GM18517 (cell line): Measurements from ENCODE around the gene ALG9.
"Not testable (repeated sequence)": the region's sequence is repeated elsewhere in the genome, so short reads cannot be mapped to it uniquely, and the experiment has no call there.

Source experiments
- ATAC-seq: cut with Tn5 transposase; IDR thresholded peaks from one replicate; pipeline ENCODE4 v1.9.1; 2021; ENCODE audit warnings: mild to moderate bottlenecking, moderate library complexity; ENCODE audit not compliant: unreplicated experiment

Gene ALG9

GRCh38 chr11:111870886-111871692 lies at the start of gene ALG9:
Gene ALG9 (minus strand): TSS chr11:111871581. CDS start chr11:111871482, 99 bp downstream.
- ATAC-seq = peak; percentile 88

- ATAC-seq = no peak
These were observed 49.5 kb upstream of the ALG9 start for GRCh38 chr11:111920908-111921307.

GRCh38 chr11:111918390-111919256 lies 47.2 kb upstream of the ALG9 start, which contains the start of gene C11orf52:
Gene C11orf52 (plus strand): TSS chr11:111918913. CDS start chr11:111918973, 60 bp downstream.
- no peak for ATAC-seq

GRCh38 chr11:111917788-111918187 lies 46.4 kb upstream of the ALG9 start:
- no peak for ATAC-seq

GRCh38 chr11:111917312-111917711 lies 45.9 kb upstream of the ALG9 start:
- no peak for ATAC-seq

- no peak for ATAC-seq
These were observed 45.4 kb upstream of the ALG9 start for GRCh38 chr11:111916768-111917167.

- ATAC-seq = no peak
These were observed 42.6 kb upstream of the ALG9 start for GRCh38 chr11:111913997-111914396.

- ATAC-seq = no peak
These were observed 41.9 kb upstream of the ALG9 start for GRCh38 chr11:111913031-111913861.

- no peak for ATAC-seq
These were observed 41.2 kb upstream of the ALG9 start, which contains the start of gene HSPB2 for GRCh38 chr11:111912535-111912934. Gene HSPB2 (plus strand): TSS chr11:111912734. CDS start chr11:111912830, 96 bp downstream.

GRCh38 chr11:111911563-111912401 lies 40.4 kb upstream of the ALG9 start, which contains the start of gene CRYAB:
Gene CRYAB (minus strand): TSS chr11:111911770. CDS start chr11:111911724, 46 bp downstream.
- ATAC-seq = no peak

GRCh38 chr11:111910676-111911562 lies 39.5 kb upstream of the ALG9 start:
- no peak for ATAC-seq

- ATAC-seq = no peak
These were observed 38.0 kb upstream of the ALG9 start for GRCh38 chr11:111909378-111909777.

- ATAC-seq = no peak
These were observed 37.4 kb upstream of the ALG9 start for GRCh38 chr11:111908639-111909305.

- no peak for ATAC-seq
These were observed 35.3 kb upstream of the ALG9 start for GRCh38 chr11:111906680-111907079.

GRCh38 chr11:111905411-111905810 lies 34.0 kb upstream of the ALG9 start:
- no peak for ATAC-seq

GRCh38 chr11:111886844-111887243 lies 15.5 kb upstream of the ALG9 start:
- no peak for ATAC-seq

GRCh38 chr11:111886032-111886431 lies 14.7 kb upstream of the ALG9 start:
- ATAC-seq = no peak

GRCh38 chr11:111885053-111885452 lies 13.7 kb upstream of the ALG9 start:
- ATAC-seq = not testable (repeated sequence)
